Endothelial cell of umbilical vein (primary cell): ENCODE measurements around the gene GLOD5.

Source experiments
- CTCF ChIP-seq, 2 donors: IDR thresholded peaks; 1 replicate in 1 of 2; 2 replicates in 1 of 2; pipeline ENCODE4 v1.5.1; 2011; ENCODE audit warnings: low read length in 2 of 2, mild to moderate bottlenecking in 2 of 2, moderate library complexity in 2 of 2, control low read depth in 1 of 2, inconsistent platforms in 1 of 2, low read depth in 1 of 2; ENCODE audit not compliant: insufficient read depth in 1 of 2; ENCODE audit errors: extremely low read depth in 1 of 2
- EZH2 ChIP-seq: IDR thresholded peaks from 2 replicates; pipeline ENCODE4 v1.6.1; 2012; ENCODE audit warnings: borderline replicate concordance, low read depth, mild to moderate bottlenecking, moderate library complexity, low read length, inconsistent platforms; ENCODE audit not compliant: severe bottlenecking
- FOS ChIP-seq: IDR thresholded peaks from 2 replicates; pipeline ENCODE4 v1.6.1; 2011; ENCODE audit warnings: mild to moderate bottlenecking, low read length, moderate library complexity, borderline replicate concordance; ENCODE audit not compliant: insufficient read depth
- GATA2 ChIP-seq: IDR thresholded peaks from 2 replicates; pipeline ENCODE4 v1.7.0; 2011; ENCODE audit warnings: low read depth, mild to moderate bottlenecking, moderate library complexity, mixed read lengths, low read length; ENCODE audit not compliant: insufficient read length, insufficient read depth
- JUN ChIP-seq: IDR thresholded peaks from 2 replicates; pipeline ENCODE4 v1.6.1; 2011; ENCODE audit warnings: borderline replicate concordance, low read depth; ENCODE audit not compliant: insufficient read length, insufficient read depth
- MAX ChIP-seq: IDR thresholded peaks from 2 replicates; pipeline ENCODE4 v1.6.1; 2011; ENCODE audit not compliant: insufficient read depth, insufficient read length
- MYC ChIP-seq: IDR thresholded peaks from one replicate; pipeline ENCODE4 v1.6.1; 2011; ENCODE audit warnings: mild to moderate bottlenecking, low read depth, low read length
- POLR2A ChIP-seq: IDR thresholded peaks from 2 replicates; pipeline ENCODE4 v1.6.1; 2012; ENCODE audit warnings: low read depth, mild to moderate bottlenecking, control low read depth, low read length
- POLR2AphosphoS5 ChIP-seq: IDR thresholded peaks from 2 replicates; pipeline ENCODE4 v1.6.1; 2012; ENCODE audit warnings: low read depth, mild to moderate bottlenecking, control low read depth, low read length, moderate library complexity; ENCODE audit not compliant: insufficient read depth

DNA sequence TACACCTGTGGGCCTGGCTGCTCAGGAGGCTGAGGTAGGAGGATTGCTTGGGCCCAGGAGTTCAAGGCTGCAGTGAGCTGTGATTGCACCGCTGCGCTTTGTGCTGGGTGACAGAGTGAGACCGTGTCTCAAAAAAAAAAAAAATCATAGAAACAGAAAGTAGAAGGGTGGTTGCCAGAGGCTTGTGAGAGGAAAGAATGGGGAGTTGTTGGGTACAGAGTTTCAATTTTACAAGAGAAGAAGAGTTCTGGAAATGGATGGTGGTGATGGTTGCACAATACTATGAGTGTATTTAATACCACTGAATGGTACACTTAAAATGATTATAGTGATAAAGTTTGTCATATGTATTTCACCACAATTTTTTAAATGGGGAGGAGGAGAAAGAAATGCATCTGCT lies 10.2 kb upstream of the GLOD5 start:
- TF ChIP-seq CTCF (IDR thresholded peaks at IDR 0.05; ENCODE audit: extremely low read depth in 1 of 2, insufficient read depth in 1 of 2, low read depth in 1 of 2, low read length in 2 of 2) (no peak), EZH2 (no peak), GATA2 (no peak), MAX (no peak), POLR2A (no peak), JUN (no peak), MYC (no peak), POLR2AphosphoS5 (no peak), FOS (no peak)
